ENCODE results near the gene KRTAP10-1.

The KRTAP10-1 gene

DNA sequence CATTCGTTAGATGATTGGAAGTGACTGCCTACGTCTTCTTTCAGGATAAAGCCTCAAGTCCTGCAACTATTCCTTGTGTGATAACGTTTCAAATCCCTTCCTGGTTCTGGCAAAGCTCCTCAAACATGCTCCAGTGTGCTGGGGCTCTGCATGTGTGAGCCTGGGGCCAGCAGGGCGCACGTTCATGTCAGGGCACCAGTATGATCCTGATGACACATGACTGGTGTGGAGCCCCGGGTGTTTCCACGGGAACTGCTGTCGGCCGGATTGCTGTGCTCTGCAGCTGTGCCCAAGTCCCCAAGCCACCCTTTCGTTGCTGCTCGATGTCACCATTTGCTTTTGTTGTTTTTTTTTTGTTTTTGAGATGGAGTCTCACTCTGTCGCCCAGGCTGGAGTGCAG lies 21.3 kb downstream of the KRTAP10-1 start:
- Histone ChIP-seq H3K9me3 (ENCODE audit: control insufficient read depth, insufficient read depth, low read depth, low read length) (peaks cover 6% of the 10 kb centered on the region; the same call in 1 of the 2 replicates), H3K27ac (ENCODE audit: low read depth, low read length) (no peak overlapping the region), H3K27me3 (ENCODE audit: control insufficient read depth, insufficient read depth, low read length) (no peaks in the 10 kb centered on the region), H3K4me3 (ENCODE audit: low read depth, low read length) (no peak overlapping the region), H3K9ac (ENCODE audit: low read length) (no peak overlapping the region), H3K36me3 (ENCODE audit: control insufficient read depth, insufficient read depth, low read length) (no peaks in the 10 kb centered on the region), H3K4me1 (ENCODE audit: control insufficient read depth, insufficient read depth, low read length) (no peaks in the 10 kb centered on the region)

DNA sequence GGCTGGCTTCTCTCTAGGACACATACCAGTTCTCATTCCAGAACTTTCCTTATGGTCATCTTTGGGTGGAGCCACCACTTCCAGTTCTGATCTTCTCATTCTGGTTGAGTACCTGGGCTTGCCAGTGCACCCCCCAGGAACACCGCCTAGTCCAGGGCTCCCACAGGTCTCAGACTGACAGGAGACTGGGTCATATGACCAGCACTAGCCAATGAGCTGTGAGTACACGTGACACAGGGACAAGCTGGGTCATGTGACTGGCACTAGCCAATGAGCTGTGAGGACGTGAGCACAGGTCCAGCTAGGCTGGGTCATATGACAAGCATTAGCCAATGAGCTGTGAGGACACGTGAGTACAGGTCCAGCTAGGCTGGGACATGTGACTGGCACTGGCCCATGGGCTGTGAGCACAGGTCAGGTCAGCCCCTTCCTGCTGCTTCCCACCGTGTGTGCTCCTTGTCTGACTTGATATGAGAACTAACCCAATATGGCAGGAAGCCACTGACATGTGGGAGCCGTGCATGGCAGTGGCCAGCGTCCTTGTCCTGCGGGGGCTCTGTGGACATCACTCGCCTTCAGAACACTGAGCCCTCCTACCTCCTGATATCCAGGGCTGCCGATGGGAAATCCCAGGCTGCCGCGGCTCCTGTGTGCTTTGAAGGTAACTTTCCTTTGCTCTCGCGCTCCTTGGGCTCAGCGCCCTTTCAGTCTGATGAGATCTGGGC lies 22.7 kb downstream of the KRTAP10-1 start:
- no peaks in the 10 kb centered on the region for H3K27me3 ChIP-seq (ENCODE audit: control insufficient read depth, insufficient read depth, low read length)
- H3K9ac ChIP-seq (ENCODE audit: low read length), result peak overlapping the region; percentile 14
- no peaks in the 10 kb centered on the region; the same call in 1 of the 2 replicates for H3K9me3 ChIP-seq (ENCODE audit: control insufficient read depth, insufficient read depth, low read depth, low read length)
- H3K4me3 ChIP-seq (ENCODE audit: low read depth, low read length), result peak overlapping the region; percentile 47
- no peaks in the 10 kb centered on the region for H3K36me3 ChIP-seq (ENCODE audit: control insufficient read depth, insufficient read depth, low read length)
- H3K27ac ChIP-seq (ENCODE audit: low read depth, low read length), result no peak overlapping the region
- H3K4me1 ChIP-seq (ENCODE audit: control insufficient read depth, insufficient read depth, low read length), result no peaks in the 10 kb centered on the region

GRCh38 chr21:44516828-44517174 lies 23.2 kb downstream of the KRTAP10-1 start:
- H3K9ac ChIP-seq (ENCODE audit: low read length), result no peak overlapping the region
- no peak overlapping the region for H3K4me3 ChIP-seq (ENCODE audit: low read depth, low read length)
- H3K9me3 ChIP-seq (ENCODE audit: control insufficient read depth, insufficient read depth, low read depth, low read length), result no peaks in the 10 kb centered on the region; the same call in 1 of the 2 replicates
- H3K36me3 ChIP-seq (ENCODE audit: control insufficient read depth, insufficient read depth, low read length), result no peaks in the 10 kb centered on the region
- no peak overlapping the region for H3K27ac ChIP-seq (ENCODE audit: low read depth, low read length)
- H3K27me3 ChIP-seq (ENCODE audit: control insufficient read depth, insufficient read depth, low read length), result no peaks in the 10 kb centered on the region
- no peaks in the 10 kb centered on the region for H3K4me1 ChIP-seq (ENCODE audit: control insufficient read depth, insufficient read depth, low read length)

DNA sequence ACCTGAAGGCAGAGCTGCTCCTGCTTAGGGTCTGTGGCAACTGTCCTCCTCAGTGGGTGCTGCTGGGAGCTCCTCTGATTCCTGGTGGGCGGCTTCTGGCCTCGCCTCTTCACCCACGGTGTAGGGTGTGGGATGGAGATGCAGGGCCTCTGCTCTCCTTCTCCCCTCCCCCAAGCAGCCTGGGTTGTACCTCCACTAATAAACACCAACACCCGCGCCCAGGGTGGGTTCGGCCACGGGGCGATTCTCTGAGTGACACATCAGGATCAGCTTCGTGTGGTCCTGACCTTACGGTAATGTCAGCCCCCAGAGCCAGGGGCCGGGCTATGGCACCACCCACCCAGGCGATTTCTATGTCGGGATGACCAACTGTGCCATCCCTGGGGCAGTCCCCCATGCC lies 23.7 kb downstream of the KRTAP10-1 start:
- H3K4me3 ChIP-seq (ENCODE audit: low read depth, low read length), result no peak overlapping the region
- H3K4me1 ChIP-seq (ENCODE audit: control insufficient read depth, insufficient read depth, low read length), result no peaks in the 10 kb centered on the region
- no peaks in the 10 kb centered on the region for H3K27me3 ChIP-seq (ENCODE audit: control insufficient read depth, insufficient read depth, low read length)
- H3K27ac ChIP-seq (ENCODE audit: low read depth, low read length), result no peak overlapping the region
- no peaks in the 10 kb centered on the region; the same call in 1 of the 2 replicates for H3K9me3 ChIP-seq (ENCODE audit: control insufficient read depth, insufficient read depth, low read depth, low read length)
- peaks cover 1% of the 10 kb centered on the region for H3K36me3 ChIP-seq (ENCODE audit: control insufficient read depth, insufficient read depth, low read length)
- no peak overlapping the region for H3K9ac ChIP-seq (ENCODE audit: low read length)

DNA sequence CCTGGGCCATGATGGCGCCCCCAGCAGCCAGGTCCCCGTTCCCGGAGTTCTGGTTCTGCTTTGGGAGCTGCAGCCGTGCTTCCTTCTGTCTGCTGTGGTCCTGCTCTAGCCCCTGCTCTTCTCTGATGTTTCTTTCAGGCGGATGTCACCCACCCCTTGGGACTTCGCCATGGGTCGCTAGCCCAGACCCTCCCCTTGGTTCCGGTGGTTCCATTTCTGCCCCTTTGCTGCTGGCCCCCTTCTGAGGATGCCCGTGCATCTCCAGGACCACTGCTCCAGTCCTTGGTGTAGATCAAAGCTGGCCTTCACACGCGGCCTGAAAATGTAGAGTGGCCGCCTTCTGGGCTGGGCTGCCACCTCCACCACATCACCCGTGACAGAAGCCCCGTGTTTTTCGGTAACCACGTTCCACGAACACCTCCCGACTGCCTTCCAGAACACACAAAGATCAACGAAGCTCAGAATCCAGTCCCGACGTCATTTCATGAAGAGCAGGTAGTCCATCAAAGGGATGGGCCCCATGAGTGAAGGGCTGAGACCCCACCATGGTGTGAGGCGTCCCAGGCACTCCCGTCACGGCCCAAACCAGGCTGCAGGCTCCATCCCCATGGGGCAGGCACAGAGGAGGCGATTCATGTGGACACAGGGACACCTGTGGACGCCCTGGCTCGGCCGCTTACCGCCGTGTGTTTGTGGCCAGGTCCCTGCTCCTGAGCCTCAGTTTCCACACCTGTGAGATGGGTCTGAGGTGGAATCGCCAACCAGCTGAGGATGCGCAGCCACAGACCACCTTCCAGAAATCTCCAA lies 24.4 kb downstream of the KRTAP10-1 start:
- H3K9ac ChIP-seq (ENCODE audit: low read length), result no peak overlapping the region
- H3K9me3 ChIP-seq (ENCODE audit: control insufficient read depth, insufficient read depth, low read depth, low read length), result no peaks in the 10 kb centered on the region; the same call in 1 of the 2 replicates
- no peak overlapping the region for H3K27ac ChIP-seq (ENCODE audit: low read depth, low read length)
- no peak overlapping the region for H3K4me3 ChIP-seq (ENCODE audit: low read depth, low read length)
- no peaks in the 10 kb centered on the region for H3K27me3 ChIP-seq (ENCODE audit: control insufficient read depth, insufficient read depth, low read length)
- H3K36me3 ChIP-seq (ENCODE audit: control insufficient read depth, insufficient read depth, low read length), result peaks cover 6% of the 10 kb centered on the region
- 0 out of 2 replicates have a peak, but pooled peaks cover 4% of the 10 kb centered on the region for H3K4me1 ChIP-seq (ENCODE audit: control insufficient read depth, insufficient read depth, low read length)

GRCh38 chr21:44514746-44515358 lies 25.1 kb downstream of the KRTAP10-1 start:
- H3K27ac ChIP-seq (ENCODE audit: low read depth, low read length), result no peak overlapping the region
- H3K4me3 ChIP-seq (ENCODE audit: low read depth, low read length), result no peak overlapping the region
- H3K9me3 ChIP-seq (ENCODE audit: control insufficient read depth, insufficient read depth, low read depth, low read length), result no peaks in the 10 kb centered on the region; the same call in 1 of the 2 replicates
- peaks cover 7% of the 10 kb centered on the region; the same call in 1 of the 2 replicates for H3K4me1 ChIP-seq (ENCODE audit: control insufficient read depth, insufficient read depth, low read length)
- no peaks in the 10 kb centered on the region for H3K27me3 ChIP-seq (ENCODE audit: control insufficient read depth, insufficient read depth, low read length)
- peaks cover 7% of the 10 kb centered on the region for H3K36me3 ChIP-seq (ENCODE audit: control insufficient read depth, insufficient read depth, low read length)
- no peak overlapping the region for H3K9ac ChIP-seq (ENCODE audit: low read length)

DNA sequence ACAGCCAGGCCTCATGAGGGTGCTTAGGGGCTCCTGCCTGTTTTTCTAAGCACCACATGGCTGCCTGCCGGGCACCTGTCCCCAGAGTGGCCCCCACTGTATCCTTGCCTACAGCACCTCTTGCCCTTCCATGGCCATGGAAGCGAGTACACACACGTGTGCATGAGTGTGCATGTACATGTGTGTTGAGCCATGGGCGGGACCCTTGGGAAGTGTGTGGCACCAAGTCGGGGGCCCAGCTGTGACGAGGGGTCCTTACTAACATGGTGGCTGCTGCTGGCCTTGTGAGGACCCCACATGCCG lies 25.8 kb downstream of the KRTAP10-1 start:
- no peak overlapping the region for H3K27ac ChIP-seq (ENCODE audit: low read depth, low read length)
- H3K9me3 ChIP-seq (ENCODE audit: control insufficient read depth, insufficient read depth, low read depth, low read length), result no peaks in the 10 kb centered on the region; the same call in 1 of the 2 replicates
- no peak overlapping the region for H3K9ac ChIP-seq (ENCODE audit: low read length)
- H3K4me3 ChIP-seq (ENCODE audit: low read depth, low read length), result no peak overlapping the region
- H3K27me3 ChIP-seq (ENCODE audit: control insufficient read depth, insufficient read depth, low read length), result no peaks in the 10 kb centered on the region
- H3K4me1 ChIP-seq (ENCODE audit: control insufficient read depth, insufficient read depth, low read length), result peaks cover 7% of the 10 kb centered on the region; the same call in 1 of the 2 replicates
- peaks cover 11% of the 10 kb centered on the region for H3K36me3 ChIP-seq (ENCODE audit: control insufficient read depth, insufficient read depth, low read length)

- no peak overlapping the region for H3K9ac ChIP-seq (ENCODE audit: low read length)
- H3K9me3 ChIP-seq (ENCODE audit: control insufficient read depth, insufficient read depth, low read depth, low read length), result no peaks in the 10 kb centered on the region; the same call in 1 of the 2 replicates
- H3K36me3 ChIP-seq (ENCODE audit: control insufficient read depth, insufficient read depth, low read length), result peaks cover 17% of the 10 kb centered on the region
- H3K27ac ChIP-seq (ENCODE audit: low read depth, low read length), result no peak overlapping the region
- H3K4me1 ChIP-seq (ENCODE audit: control insufficient read depth, insufficient read depth, low read length), result peaks cover 7% of the 10 kb centered on the region; the same call in 1 of the 2 replicates
- H3K27me3 ChIP-seq (ENCODE audit: control insufficient read depth, insufficient read depth, low read length), result no peaks in the 10 kb centered on the region
- no peak overlapping the region for H3K4me3 ChIP-seq (ENCODE audit: low read depth, low read length)
These were observed 26.4 kb downstream of the KRTAP10-1 start for GRCh38 chr21:44513389-44514217.

- Histone ChIP-seq H3K36me3 (ENCODE audit: control insufficient read depth, insufficient read depth, low read length) (peaks cover 19% of the 10 kb centered on the region), H3K4me3 (ENCODE audit: low read depth, low read length) (no peak overlapping the region), H3K9me3 (ENCODE audit: control insufficient read depth, insufficient read depth, low read depth, low read length) (no peaks in the 10 kb centered on the region; the same call in 1 of the 2 replicates), H3K27me3 (ENCODE audit: control insufficient read depth, insufficient read depth, low read length) (no peaks in the 10 kb centered on the region), H3K9ac (ENCODE audit: low read length) (no peak overlapping the region), H3K4me1 (ENCODE audit: control insufficient read depth, insufficient read depth, low read length) (peaks cover 7% of the 10 kb centered on the region; the same call in 1 of the 2 replicates), H3K27ac (ENCODE audit: low read depth, low read length) (no peak overlapping the region)
These were observed 27.3 kb downstream of the KRTAP10-1 start for GRCh38 chr21:44512496-44513388.

GRCh38 chr21:44511938-44512275 lies 28.1 kb downstream of the KRTAP10-1 start:
- Histone ChIP-seq H3K27ac (ENCODE audit: low read depth, low read length) (no peak overlapping the region), H3K9ac (ENCODE audit: low read length) (no peak overlapping the region), H3K36me3 (ENCODE audit: control insufficient read depth, insufficient read depth, low read length) (peaks cover 19% of the 10 kb centered on the region), H3K9me3 (ENCODE audit: control insufficient read depth, insufficient read depth, low read depth, low read length) (no peaks in the 10 kb centered on the region), H3K4me3 (ENCODE audit: low read depth, low read length) (no peak overlapping the region), H3K4me1 (ENCODE audit: control insufficient read depth, insufficient read depth, low read length) (peaks cover 7% of the 10 kb centered on the region; the same call in 1 of the 2 replicates), H3K27me3 (ENCODE audit: control insufficient read depth, insufficient read depth, low read length) (no peaks in the 10 kb centered on the region)

Data from HUES6 (cell line).